Measurements from ENCODE around the gene GATD1.

DNA sequence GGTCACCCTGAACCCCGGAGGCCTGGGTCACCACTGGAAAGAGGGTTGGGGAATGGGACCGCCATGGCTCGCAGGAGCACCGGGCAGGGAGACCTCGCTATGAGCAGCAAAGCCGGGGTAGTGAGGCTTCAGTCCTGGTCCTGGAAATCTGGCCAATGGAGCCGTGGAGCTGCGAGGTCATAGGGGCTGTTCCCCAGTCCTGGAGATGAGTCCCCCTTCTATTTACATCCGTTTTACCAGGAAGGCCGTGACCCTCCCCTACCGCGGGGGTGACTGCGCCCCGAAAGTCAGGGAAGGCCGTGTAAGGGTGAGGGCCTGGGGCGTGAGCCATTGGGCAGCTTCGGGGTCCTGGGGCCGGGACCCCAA is 27.3 kb upstream of the GATD1 start:
- TF ChIP-seq POLR2A (IDR thresholded peaks at IDR 0.05; ENCODE audit: low read depth, low read length) (no peak), POLR2AphosphoS5 (IDR thresholded peaks at IDR 0.05; ENCODE audit: low read depth, low read length) (no peak)
